SK-MEL-5 (cell line): ENCODE measurements around the gene SLC44A3. TPM values are rescaled to one million over a fixed set of nuclear protein-coding genes. Genes with fewer than 3 reads are reported as not detected.
"Not testable (repeated sequence)": the region's sequence is repeated elsewhere in the genome, so short reads cannot be mapped to it uniquely, and the experiment has no call there.

Source experiments
- DNase-seq: peaks from one replicate; pipeline ENCODE4 v3.0.0-alpha.2; 2016; ENCODE audit warnings: low read depth, low spot score
- in situ Hi-C: cut with HindIII; loops from 2 replicates; pipeline ENCODE4 v1.10.0; 2016; ENCODE audit warnings: low sequenced_read_pairs, high pct_unique_total_duplicates, low pct_unique_long_range_greater_than_20kb
- total RNA-seq: library from RNA; depleted of rRNA; stranded (reverse); fragments of >200 nt; shearing (Covaris generic); gene quantifications from 2 replicates; pipeline ENCODE4 v1.2.3, GENCODE V29; 2014; rRNA removed

SLC44A3 gene
- total RNA-seq, 1 experiment from 2014 or later, result 17.7 TPM

GRCh38 chr1:94934551-94934950, 114.4 kb downstream of the SLC44A3 start:
- DNase-seq, result no peak
- in situ Hi-C loops, result no loop called here

DNA sequence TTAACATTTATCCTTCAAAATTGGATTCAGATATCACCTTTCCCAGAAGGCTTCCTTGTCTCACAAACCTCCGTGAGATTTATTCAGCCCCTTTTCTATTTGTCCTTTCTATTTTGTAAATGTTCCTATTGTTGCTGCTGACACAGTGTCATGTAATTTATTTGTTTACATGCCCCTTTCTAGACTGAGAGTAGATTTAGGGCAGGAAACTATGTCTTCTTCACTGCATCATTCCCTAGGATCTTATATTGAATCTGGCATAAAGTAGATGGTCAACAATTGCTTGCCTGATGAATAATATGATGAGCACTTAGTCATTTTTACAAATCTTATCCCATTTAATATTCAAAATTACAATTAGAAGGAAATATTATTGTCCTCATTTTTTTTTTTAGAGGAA, 114.9 kb downstream of the SLC44A3 start:
- no peak for DNase-seq
- in situ Hi-C loops, result no loop called here

- in situ Hi-C loops, result no loop called here
- no peak for DNase-seq
Measured at GRCh38 chr1:94935476-94935875, 115.3 kb downstream of the SLC44A3 start.

DNA sequence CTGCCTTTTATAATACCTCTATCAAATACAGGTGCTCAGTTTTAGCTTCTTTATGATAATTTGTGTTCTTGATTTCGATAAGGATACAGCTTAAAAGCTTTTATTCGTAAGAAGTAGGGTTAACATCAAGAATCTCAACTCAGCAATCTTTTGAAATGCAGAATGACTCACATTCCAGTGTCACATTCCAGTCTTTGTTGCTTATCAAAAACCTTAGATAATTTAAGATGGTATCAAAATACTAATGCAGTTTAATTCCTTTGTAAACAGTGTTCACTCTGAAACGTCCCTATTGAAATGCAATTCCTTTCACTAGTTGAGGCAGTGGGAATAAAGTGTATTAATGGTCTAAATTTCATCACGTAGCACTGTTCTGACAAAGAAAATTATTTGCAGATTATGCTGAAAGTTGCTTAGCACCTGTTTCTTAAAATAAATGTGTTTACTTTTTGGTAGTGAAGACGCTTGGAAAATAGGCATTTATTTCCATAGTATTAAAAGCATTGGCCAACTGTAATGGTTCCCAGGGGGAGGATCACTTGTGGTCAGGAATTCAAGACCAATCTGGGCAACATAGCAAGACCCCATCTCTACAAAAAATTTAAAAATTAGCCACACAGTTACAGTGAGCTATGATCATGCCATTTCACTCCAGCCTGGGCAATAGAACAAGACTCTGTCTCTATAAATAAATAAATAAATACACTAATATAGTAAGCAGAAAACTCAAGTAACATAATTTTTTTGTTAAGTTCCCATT, 116.9 kb downstream of the SLC44A3 start:
- in situ Hi-C loops, result no loop called here
- no peak for DNase-seq

- in situ Hi-C loops, result no loop called here
Measured at GRCh38 chr1:94937820-94938219, 117.7 kb downstream of the SLC44A3 start.

DNA sequence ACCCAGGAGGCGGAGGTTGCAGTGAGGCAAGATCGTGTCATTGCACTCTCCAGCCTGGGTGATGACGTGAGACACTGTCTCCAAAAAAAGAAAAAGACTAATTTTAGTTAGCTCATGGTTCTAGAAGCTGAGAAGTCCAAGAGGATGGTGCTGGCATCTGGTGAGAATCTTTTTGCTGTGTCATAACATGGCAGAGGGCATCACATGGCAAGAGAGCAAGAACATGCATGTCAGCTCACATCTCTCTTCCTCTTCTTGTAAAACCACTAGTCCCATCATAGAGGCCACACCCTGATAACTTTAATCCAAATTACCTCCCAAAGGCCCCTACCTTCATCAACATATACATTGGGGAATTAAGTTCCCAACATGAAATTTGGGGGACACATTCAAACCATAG, 120.6 kb downstream of the SLC44A3 start:
- in situ Hi-C loops, result no loop called here
- no peak for DNase-seq

More at GRCh38 chr1:94937820-94938219, 117.7 kb downstream of the SLC44A3 start:
- DNase-seq, result no peak

DNA sequence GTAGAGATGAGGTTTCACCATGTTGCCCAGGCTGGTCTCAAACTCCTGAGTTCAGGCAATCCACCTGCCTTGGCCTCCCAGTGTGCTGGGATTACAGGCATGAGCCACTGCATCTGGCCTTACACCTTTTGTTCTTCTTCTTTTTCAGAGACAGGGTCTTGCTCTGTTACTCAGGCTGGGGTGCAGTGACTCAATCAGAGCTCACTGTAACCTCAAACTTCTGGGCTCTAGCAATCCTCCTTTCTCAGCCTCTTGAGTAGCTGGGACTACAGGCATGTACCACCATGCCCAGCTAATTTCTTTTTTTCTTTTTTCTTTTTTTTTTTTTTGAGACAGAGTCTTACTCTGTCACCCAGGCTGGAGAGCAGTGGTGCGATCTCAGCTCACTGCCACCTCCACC, 121.3 kb downstream of the SLC44A3 start:
- in situ Hi-C loops, DNase-seq: not testable (repeated sequence)

DNA sequence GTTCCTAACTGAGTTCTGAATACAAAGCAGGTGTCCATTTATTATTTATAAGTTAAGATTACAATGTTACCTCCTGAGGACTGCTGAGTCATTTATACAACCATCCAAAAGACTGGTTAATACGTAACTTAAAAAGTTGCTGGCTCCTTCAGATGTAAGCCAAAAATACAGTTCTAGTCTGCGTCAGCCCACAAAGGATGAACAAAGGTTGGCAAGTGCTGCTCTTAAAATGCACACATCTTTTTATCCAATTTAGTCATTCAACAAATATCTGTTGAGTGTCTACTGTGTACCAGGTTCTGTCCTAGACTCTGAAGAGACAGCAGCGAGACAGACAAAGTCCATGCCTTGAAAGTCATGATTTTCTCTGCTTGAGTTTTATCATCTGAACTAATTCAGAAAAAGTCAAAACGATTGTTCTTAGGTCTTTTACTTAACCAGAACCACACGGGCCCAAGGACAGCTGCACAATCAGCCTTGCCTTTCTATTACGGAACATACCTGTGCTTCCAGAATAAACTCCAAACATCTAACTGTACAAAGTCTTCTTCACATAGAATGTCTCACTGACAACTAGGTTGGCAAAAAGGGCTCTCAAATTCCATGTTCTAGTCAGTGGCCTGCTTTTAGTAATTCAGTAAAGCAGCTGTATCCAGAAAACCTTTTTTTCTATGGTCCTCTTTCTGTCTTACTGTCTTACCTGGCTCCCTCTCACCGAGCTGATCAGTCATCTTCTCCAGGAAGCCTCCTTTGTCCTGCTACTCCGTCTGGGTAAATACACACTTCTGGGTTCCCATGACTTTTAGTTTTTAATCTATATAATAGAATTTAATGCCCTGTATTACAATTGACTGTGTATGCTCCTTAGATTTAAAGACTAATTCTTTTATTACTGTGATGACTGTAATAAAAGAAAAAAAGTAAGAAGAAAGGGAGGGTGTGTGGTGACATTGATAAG, 122.3 kb downstream of the SLC44A3 start:
- in situ Hi-C loops, result no loop called here
- no peak for DNase-seq

Other genes starting within 250 kb of the SLC44A3 start
- gene CNN3, start 106.8 kb downstream of the SLC44A3 start, total RNA-seq, result 87.8 and 92.9 TPM in 2 replicates